ENCODE data around the gene CYP2S1. TPM values are rescaled to one million over a fixed set of nuclear protein-coding genes. Genes with fewer than 3 reads are reported as not detected.
A peak's percentile ranks its signal among the peaks of the same experiment; 100 is the strongest.

Gene CYP2S1
- total and polyA plus RNA-seq, 2 of the 4 experiments (the other 2 are of a cell fraction): 0.54 to 2.1 TPM

DNA sequence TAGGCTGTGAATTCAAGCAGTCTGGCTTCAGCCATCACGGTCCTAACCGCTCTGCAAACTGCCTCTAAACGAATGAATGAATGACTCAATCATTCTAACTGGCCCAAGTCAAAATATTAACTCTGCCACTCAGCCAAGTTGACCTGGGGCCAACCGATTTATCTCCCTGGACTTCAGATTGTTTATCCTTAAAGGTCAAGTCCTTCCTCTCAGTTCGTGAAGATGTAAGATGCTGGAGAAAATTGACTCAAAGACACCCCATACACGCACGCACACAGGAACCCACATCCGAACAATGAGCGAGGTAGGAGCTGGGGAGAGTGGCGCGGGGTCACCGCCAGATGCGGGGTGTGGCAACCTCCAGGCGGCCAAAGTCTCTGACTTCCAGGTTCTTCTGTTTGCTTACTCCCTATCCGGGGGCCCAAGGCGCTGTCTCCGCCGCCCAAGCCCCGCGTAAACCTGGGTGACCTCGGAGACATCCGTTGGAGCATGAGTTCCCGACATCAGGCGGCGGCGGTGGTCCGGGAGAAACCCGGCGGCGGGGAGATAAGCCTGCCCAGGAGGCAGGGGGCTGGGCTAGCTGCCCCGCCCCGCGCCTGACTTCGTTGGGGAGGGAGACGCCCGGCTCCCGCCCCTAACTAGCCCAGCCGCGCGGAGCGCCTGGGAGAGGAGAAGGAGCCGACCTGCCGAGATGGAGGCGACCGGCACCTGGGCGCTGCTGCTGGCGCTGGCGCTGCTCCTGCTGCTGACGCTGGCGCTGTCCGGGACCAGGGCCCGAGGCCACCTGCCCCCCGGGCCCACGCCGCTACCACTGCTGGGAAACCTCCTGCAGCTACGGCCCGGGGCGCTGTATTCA, at the start of gene CYP2S1 (continued):
- TF ChIP-seq NFE2L2 (IDR thresholded peaks at IDR 0.05; ENCODE audit: low read depth, low read length) (no peak), RFX5 (IDR thresholded peaks at IDR 0.05; ENCODE audit: low read depth, low read length) (no peak)

DNA sequence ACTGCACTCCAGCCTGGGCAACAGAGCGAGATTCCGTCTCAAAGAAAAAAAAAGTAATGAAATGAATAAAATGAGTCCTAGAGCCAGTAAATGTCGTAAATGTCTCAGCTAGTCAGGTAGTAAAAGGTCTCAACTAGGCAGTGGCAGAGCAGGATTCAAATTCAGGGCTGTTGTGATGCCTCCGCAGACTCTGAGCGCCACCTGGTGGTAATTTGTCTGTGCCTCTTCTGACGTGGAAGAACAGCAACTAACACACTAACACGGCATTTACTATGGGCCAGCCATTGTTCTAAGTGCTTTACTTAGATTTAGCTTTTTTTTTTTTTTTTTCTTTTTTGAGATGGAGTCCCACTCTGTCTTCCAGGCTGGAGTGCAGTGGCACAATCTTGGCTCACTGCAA, 48.6 kb upstream of the CYP2S1 start:
- no peak overlapping the region for H3K56ac ChIP-seq (ENCODE audit: extremely low read depth, insufficient read depth, low read length)
- H2BK15ac ChIP-seq (ENCODE audit: low read depth, low read length): no peak overlapping the region
- ChIA-PET POLR2A (ENCODE audit: unreplicated experiment) (no interaction called here), CTCF (interaction anchor here (0.8 kb wide), 1 partner anchor 11 kb away, joined by 5 read pairs; no protein-coding TSS in a partner anchor)
- H3K27me3 ChIP-seq (ENCODE audit: control insufficient read depth, insufficient read depth, low read length): no peaks in the 10 kb centered on the region; the same call in 1 of the 2 replicates
- no peaks in the 10 kb centered on the region for H3K36me3 ChIP-seq (ENCODE audit: control insufficient read depth, insufficient read depth, low read length)
- no peak overlapping the region for H3K18ac ChIP-seq (ENCODE audit: low read depth, low read length)
- no peak overlapping the region for H3K4ac ChIP-seq (ENCODE audit: low read depth, low read length)
- no peak overlapping the region for H3K27ac ChIP-seq (ENCODE audit: insufficient read depth, low read length)
- no peak overlapping the region for H4K5ac ChIP-seq (ENCODE audit: low read depth, low read length)
- no peak overlapping the region for H3K14ac ChIP-seq (replicated peaks; ENCODE audit: low read depth, low read length)
- no peak overlapping the region for H4K91ac ChIP-seq (ENCODE audit: insufficient read depth, low read depth, low read length)
- DNase-seq: peak; percentile 78
- H2AFZ ChIP-seq (replicated peaks; ENCODE audit: low read length, poor library complexity): peak overlapping the region; percentile 4
- 72% methylated on average over 3 of the region's 7 CpGs; no CpG with 5 or more reads in 1 of the 2 experiments for WGBS, 2 experiments (ENCODE audit: extremely low coverage in 2 of 2, insufficient read length in 1 of 2)
- no peak overlapping the region for H3K23ac ChIP-seq (ENCODE audit: low read depth, low read length)
- no peaks in the 10 kb centered on the region for H3K9me1 ChIP-seq (ENCODE audit: insufficient read depth, low read length)
- H4K8ac ChIP-seq (ENCODE audit: low read depth in 2 of 2, low read length in 2 of 2): no peak overlapping the region
- no peak overlapping the region for H2BK5ac ChIP-seq (ENCODE audit: low read depth, low read length, poor library complexity, severe bottlenecking)
- H2BK120ac ChIP-seq (ENCODE audit: low read depth, low read length): no peak overlapping the region
- no peak overlapping the region for H3K9ac ChIP-seq (ENCODE audit: low read depth, low read length)
- H3K4me2 ChIP-seq (ENCODE audit: low read depth, low read length): no peak overlapping the region
- no peak overlapping the region for H2BK20ac ChIP-seq (ENCODE audit: low read depth, low read length)
- intact Hi-C loops (cut with micrococcal nuclease): loop anchor here (1.0 kb wide), 1 partner anchor 170 kb away; no protein-coding TSS in a partner anchor
- in situ Hi-C loops (cut with MboI; ENCODE audit: low sequenced_read_pairs): loop anchor here (10.0 kb wide), 1 partner anchor 490 kb away; no protein-coding TSS in a partner anchor
- TF ChIP-seq NFE2L2 (IDR thresholded peaks at IDR 0.05; ENCODE audit: low read depth, low read length) (no peak), CHD1 (IDR thresholded peaks at IDR 0.05; ENCODE audit: low read depth, low read length) (no peak), RAD21 (IDR thresholded peaks at IDR 0.05; ENCODE audit: low read length) (peak; percentile 91), MXI1 (IDR thresholded peaks at IDR 0.05; ENCODE audit: borderline replicate concordance, low read depth, low read length) (no peak), FOS (IDR thresholded peaks at IDR 0.05; ENCODE audit: low read depth, low read length) (no peak), SMC3 (IDR thresholded peaks at IDR 0.05; ENCODE audit: low read depth, low read length) (peak; percentile 78)
- TF ChIP-seq, protein P1, sequence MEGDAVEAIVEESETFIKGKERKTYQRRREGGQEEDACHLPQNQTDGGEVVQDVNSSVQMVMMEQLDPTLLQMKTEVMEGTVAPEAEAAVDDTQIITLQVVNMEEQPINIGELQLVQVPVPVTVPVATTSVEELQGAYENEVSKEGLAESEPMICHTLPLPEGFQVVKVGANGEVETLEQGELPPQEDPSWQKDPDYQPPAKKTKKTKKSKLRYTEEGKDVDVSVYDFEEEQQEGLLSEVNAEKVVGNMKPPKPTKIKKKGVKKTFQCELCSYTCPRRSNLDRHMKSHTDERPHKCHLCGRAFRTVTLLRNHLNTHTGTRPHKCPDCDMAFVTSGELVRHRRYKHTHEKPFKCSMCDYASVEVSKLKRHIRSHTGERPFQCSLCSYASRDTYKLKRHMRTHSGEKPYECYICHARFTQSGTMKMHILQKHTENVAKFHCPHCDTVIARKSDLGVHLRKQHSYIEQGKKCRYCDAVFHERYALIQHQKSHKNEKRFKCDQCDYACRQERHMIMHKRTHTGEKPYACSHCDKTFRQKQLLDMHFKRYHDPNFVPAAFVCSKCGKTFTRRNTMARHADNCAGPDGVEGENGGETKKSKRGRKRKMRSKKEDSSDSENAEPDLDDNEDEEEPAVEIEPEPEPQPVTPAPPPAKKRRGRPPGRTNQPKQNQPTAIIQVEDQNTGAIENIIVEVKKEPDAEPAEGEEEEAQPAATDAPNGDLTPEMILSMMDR (conservative IDR thresholded peaks at IDR 0.05; ENCODE audit: low read depth, low read length): peak; percentile 89
- BruUV-seq (replicated peaks): no TSS peak
- dilution Hi-C loops (cut with HindIII; ENCODE audit: low sequenced_read_pairs, unreplicated experiment): no loop called here
- H3K4me3 ChIP-seq (ENCODE audit: insufficient read depth, low read depth, low read length): no peak overlapping the region
- H3K79me1 ChIP-seq (ENCODE audit: low read depth in 1 of 2, low read length in 2 of 2): no peaks in the 10 kb centered on the region
- no peak overlapping the region for H2AK9ac ChIP-seq (replicated peaks; ENCODE audit: low read depth, low read length, poor library complexity)
- peak; percentile 92 for ATAC-seq (ENCODE audit: low read depth)
- H2AK5ac ChIP-seq (ENCODE audit: low read depth, low read length): no peak overlapping the region
- H3K9me3 ChIP-seq (ENCODE audit: control insufficient read depth, insufficient read depth, low read length): no peaks in the 10 kb centered on the region
- H4K20me1 ChIP-seq (ENCODE audit: insufficient read depth, low read length): no peaks in the 10 kb centered on the region
- H3K4me1 ChIP-seq (ENCODE audit: control insufficient read depth, insufficient read depth, low read length): no peaks in the 10 kb centered on the region
